HG03139 (cell line): ENCODE data around the gene DHX58.

Experiments used
- ATAC-seq: cut with Tn5 transposase; IDR thresholded peaks from one replicate; pipeline ENCODE4 v1.9.1; 2021; ENCODE audit not compliant: unreplicated experiment

Gene DHX58

DNA sequence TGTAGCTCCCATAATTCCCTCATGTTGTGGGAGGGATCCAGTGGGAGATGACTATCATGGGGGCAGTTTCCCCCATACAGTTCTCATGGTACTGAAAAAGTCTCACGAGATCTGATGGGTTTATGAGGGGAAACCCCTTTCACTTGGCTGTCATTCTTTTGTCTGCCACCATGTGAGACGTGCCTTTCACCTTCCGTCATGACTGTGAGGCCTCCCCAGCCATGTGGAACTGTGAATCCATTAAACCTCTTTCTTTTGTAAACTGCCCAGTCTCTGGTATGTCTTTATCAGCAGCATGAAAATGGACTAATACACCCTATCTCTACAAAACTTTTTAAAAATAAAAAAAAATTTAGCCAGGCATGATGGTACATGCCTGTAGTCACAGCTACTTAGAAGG lies 55.9 kb downstream of the DHX58 start:
- ATAC-seq, result no peak

GRCh38 chr17:42055496-42055895 lies 57.0 kb downstream of the DHX58 start:
- ATAC-seq, result no peak

DNA sequence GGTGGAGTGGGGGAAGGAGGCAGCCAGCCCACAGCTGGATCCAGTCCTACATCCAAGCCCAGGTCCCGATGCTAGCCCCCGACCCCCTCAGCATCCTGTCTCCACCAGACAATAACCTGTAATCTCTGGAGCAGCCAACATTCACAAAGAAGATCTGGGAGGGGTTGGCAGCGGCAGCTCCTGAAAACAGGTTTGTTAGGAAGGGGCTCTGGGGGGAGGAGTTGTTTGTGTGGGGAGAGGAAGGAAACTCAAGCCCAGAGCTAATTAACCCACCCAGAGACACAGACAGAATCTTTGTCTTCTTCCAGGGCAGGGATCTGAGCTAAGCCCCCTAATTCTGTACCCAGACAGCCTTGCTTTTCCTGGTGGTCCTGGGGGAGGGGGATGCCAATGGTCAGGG lies 57.5 kb downstream of the DHX58 start:
- no peak for ATAC-seq

GRCh38 chr17:42053731-42054500 lies 58.6 kb downstream of the DHX58 start:
- no peak for ATAC-seq

DNA sequence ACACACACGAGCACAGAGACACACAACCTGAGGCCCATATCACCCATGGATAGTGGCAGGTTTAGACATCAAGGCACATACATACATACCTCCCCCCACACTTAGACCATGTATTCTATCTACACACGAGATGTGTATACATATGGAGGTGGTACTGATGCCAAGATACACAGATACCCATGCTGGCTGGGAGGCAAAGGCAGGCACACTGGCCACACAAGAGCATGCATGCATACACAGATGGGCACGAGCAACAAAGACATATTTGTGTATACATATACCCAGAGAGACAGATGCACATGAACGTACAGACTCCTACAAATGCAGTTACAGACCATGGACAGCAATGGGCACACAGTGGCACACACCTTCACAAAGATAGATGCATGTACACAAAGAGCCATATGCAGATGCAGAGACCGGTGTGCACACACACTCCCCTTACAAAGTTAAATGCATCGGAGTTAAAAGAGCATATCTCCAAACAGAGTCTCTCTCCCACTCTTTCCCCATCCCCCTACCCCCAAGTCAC lies 60.1 kb downstream of the DHX58 start:
- no peak for ATAC-seq

DNA sequence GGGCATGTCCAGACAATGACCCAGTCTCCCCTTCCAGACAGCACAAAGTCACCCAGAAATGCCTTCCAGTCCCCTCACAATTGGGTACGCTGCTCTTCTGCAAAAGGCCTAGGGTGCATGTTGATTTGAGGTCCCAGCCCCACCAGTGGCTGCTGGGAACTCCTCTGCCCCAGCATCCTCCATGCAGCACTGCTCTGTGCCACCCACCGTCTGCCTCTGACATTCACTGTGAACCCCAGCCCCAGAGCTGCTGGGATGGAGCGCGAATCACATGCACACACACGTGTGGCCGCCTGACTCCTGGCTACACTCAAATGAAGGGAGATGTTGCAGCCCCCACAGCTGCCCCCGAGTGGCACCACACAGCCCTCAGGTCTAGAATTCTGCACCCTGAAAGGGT lies 60.9 kb downstream of the DHX58 start:
- ATAC-seq, result no peak
